ENCODE measurements around the gene SRRM2.

GRCh38 chr16:2717383-2718263 lies 34.8 kb upstream of the SRRM2 start:
- TF ChIP-seq CTCF (conservative IDR thresholded peaks at IDR 0.05; ENCODE audit: low read length): no peak
- no peak for TF ChIP-seq EZH2phosphoT487 (IDR thresholded peaks at IDR 0.05; ENCODE audit: borderline replicate concordance)
